ENCODE results near the gene RAB10.
"Not testable (repeated sequence)": the region's sequence is repeated elsewhere in the genome, so short reads cannot be mapped to it uniquely, and the experiment has no call there.

RAB10 gene

GRCh38 chr2:26165403-26165802 is 131.5 kb downstream of the RAB10 start:
- DNase-seq, result no peak

- DNase-seq, result not testable (repeated sequence)
Observed at GRCh38 chr2:26166541-26166940, 132.7 kb downstream of the RAB10 start.

GRCh38 chr2:26168785-26169184 is 134.9 kb downstream of the RAB10 start:
- no peak for DNase-seq

GRCh38 chr2:26169226-26169625 is 135.3 kb downstream of the RAB10 start:
- no peak for DNase-seq

- DNase-seq, result no peak
Observed at GRCh38 chr2:26169681-26170414, 136.0 kb downstream of the RAB10 start.

- no peak for DNase-seq
Observed at GRCh38 chr2:26170795-26171194, 136.9 kb downstream of the RAB10 start.

GRCh38 chr2:26172189-26172870 is 138.4 kb downstream of the RAB10 start:
- no peak for DNase-seq

GRCh38 chr2:26172871-26173775 is 139.2 kb downstream of the RAB10 start, which contains the start of gene GAREM2:
GAREM2 (plus strand) TSS chr2:26173088; CDS start chr2:26173221, 133 bp downstream.
- DNase-seq, result no peak

- DNase-seq, result no peak
Observed at GRCh38 chr2:26173776-26174482, 140.0 kb downstream of the RAB10 start.

- DNase-seq, result no peak
Observed at GRCh38 chr2:26174691-26175465, 141.0 kb downstream of the RAB10 start.

- DNase-seq, result no peak
Observed at GRCh38 chr2:26175466-26176278, 141.8 kb downstream of the RAB10 start.

GRCh38 chr2:26176279-26176615 is 142.4 kb downstream of the RAB10 start:
- DNase-seq, result no peak

GRCh38 chr2:26177122-26177521 is 143.2 kb downstream of the RAB10 start:
- no peak for DNase-seq

- DNase-seq, result no peak
Observed at GRCh38 chr2:26178246-26178645, 144.4 kb downstream of the RAB10 start.

- no peak for DNase-seq
Observed at GRCh38 chr2:26178746-26179436, 145.0 kb downstream of the RAB10 start.

GRCh38 chr2:26179446-26179913 is 145.6 kb downstream of the RAB10 start:
- no peak for DNase-seq

GRCh38 chr2:26182441-26182840 is 148.6 kb downstream of the RAB10 start:
- no peak for DNase-seq

GRCh38 chr2:26182887-26183630 is 149.2 kb downstream of the RAB10 start:
- no peak for DNase-seq

GRCh38 chr2:26184121-26184520 is 150.2 kb downstream of the RAB10 start:
- no peak for DNase-seq

Measured in NCI-H1417 treated with DMSO at 0.1 percent for 48 hours (cell line).